A549 (cell line): ENCODE results near the gene STRN3.

Experiments
- CBX8 ChIP-seq: fragments of 200-600 bp; sonication (generic); IDR thresholded peaks from 2 replicates; pipeline ENCODE4 v1.6.1; 2016
- CHD2 ChIP-seq: fragments of 150-350 bp; IDR thresholded peaks from 2 replicates; pipeline ENCODE4 v1.6.1; 2014; ENCODE audit warnings: low read length; ENCODE audit not compliant: partially characterized antibody
- EP300 ChIP-seq, 2 experiments: fragments of >200 bp; sonication (Bioruptor Twin); formaldehyde crosslinking; IDR thresholded peaks; 2 replicates in 1 of 2; 3 replicates in 1 of 2; pipeline ENCODE4 v1.6.1; 2016 to 2017
- NR3C1 ChIP-seq: fragments of >200 bp; sonication (Bioruptor Twin); formaldehyde crosslinking; IDR thresholded peaks from 3 replicates; pipeline ENCODE4 v1.6.1; 2017
- PBX3 ChIP-seq: IDR thresholded peaks from 2 replicates; pipeline ENCODE4 v1.6.1; 2012
- PHF8 ChIP-seq: fragments of 200-600 bp; sonication (generic); IDR thresholded peaks from 2 replicates; pipeline ENCODE4 v1.6.1; 2016; ENCODE audit warnings: low read depth, mild to moderate bottlenecking, antibody characterized with exemption, moderate library complexity, borderline replicate concordance
- RAD21 ChIP-seq, 2 experiments: fragments of >200 bp in 1 of 2; sonication (Bioruptor Twin) in 1 of 2; formaldehyde crosslinking in 1 of 2; IDR thresholded peaks in 1 of 2; conservative IDR thresholded peaks in 1 of 2; 2 replicates in 1 of 2; 3 replicates in 1 of 2; pipeline ENCODE4 v1.6.1; 2012 to 2018; ENCODE audit warnings: inconsistent platforms in 1 of 2
- REST ChIP-seq: fragments of 200-600 bp; sonication (generic); IDR thresholded peaks from 2 replicates; pipeline ENCODE4 v1.6.1; 2016; ENCODE audit warnings: antibody characterized with exemption, mild to moderate bottlenecking, moderate library complexity
- TF ChIP-seq, protein P1 (sequence below): fragments of >200 bp; sonication (Bioruptor Twin); formaldehyde crosslinking; IDR thresholded peaks from 3 replicates; pipeline ENCODE4 v1.5.1; 2016
- TF ChIP-seq, protein P2 (sequence below): fragments of 250-450 bp; sonication (Bioruptor Pico); IDR thresholded peaks from 2 replicates; pipeline ENCODE4 v1.5.0; 2020; ENCODE audit warnings: low read depth, mild to moderate bottlenecking, moderate library complexity

- TF ChIP-seq PHF8 (no peak), REST (no peak), NR3C1 (no peak), CBX8 (no peak), PBX3 (no peak), EP300 (IDR thresholded peaks at IDR 0.05) (no peak), RAD21 (conservative IDR thresholded peaks at IDR 0.05 in 1 of 2, IDR thresholded peaks at IDR 0.05 in 1 of 2) (no peak), CHD2 (no peak)
- TF ChIP-seq, protein P1, sequence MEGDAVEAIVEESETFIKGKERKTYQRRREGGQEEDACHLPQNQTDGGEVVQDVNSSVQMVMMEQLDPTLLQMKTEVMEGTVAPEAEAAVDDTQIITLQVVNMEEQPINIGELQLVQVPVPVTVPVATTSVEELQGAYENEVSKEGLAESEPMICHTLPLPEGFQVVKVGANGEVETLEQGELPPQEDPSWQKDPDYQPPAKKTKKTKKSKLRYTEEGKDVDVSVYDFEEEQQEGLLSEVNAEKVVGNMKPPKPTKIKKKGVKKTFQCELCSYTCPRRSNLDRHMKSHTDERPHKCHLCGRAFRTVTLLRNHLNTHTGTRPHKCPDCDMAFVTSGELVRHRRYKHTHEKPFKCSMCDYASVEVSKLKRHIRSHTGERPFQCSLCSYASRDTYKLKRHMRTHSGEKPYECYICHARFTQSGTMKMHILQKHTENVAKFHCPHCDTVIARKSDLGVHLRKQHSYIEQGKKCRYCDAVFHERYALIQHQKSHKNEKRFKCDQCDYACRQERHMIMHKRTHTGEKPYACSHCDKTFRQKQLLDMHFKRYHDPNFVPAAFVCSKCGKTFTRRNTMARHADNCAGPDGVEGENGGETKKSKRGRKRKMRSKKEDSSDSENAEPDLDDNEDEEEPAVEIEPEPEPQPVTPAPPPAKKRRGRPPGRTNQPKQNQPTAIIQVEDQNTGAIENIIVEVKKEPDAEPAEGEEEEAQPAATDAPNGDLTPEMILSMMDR = no peak
- TF ChIP-seq, protein P2, sequence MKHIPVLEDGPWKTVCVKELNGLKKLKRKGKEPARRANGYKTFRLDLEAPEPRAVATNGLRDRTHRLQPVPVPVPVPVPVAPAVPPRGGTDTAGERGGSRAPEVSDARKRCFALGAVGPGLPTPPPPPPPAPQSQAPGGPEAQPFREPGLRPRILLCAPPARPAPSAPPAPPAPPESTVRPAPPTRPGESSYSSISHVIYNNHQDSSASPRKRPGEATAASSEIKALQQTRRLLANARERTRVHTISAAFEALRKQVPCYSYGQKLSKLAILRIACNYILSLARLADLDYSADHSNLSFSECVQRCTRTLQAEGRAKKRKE = no peak
Measured at GRCh38 chr14:30873308-30874119, 152.7 kb downstream of the STRN3 start.
